Peyer's patch (tissue), 4 donors: Measurements from ENCODE around the gene OPTN.

Experiments
- CTCF ChIP-seq, 6 experiments: fragments of 450-650 bp in 4 of 6; fragments of 200-600 bp in 2 of 6; sonication (generic) in 1 of 6; IDR thresholded peaks; one replicate each; pipeline ENCODE4 v1.5.1; 2017 to 2019; ENCODE audit warnings: antibody characterized with exemption in 6 of 6, mild to moderate bottlenecking in 3 of 6, moderate library complexity in 1 of 6
- POLR2A ChIP-seq, 2 donors: fragments of 450-650 bp; IDR thresholded peaks; one replicate each; pipeline ENCODE4 v1.5.1; 2017; ENCODE audit warnings: antibody characterized with exemption in 2 of 2, mild to moderate bottlenecking in 2 of 2, moderate library complexity in 2 of 2

GRCh38 chr10:13182424-13182823 lies 82.5 kb downstream of the OPTN start:
- no peak for TF ChIP-seq CTCF (IDR thresholded peaks at IDR 0.05)
- no peak for TF ChIP-seq POLR2A (IDR thresholded peaks at IDR 0.05)
